ENCODE data around the gene CLIC5.
"Not testable (repeated sequence)": the region's sequence is repeated elsewhere in the genome, so short reads cannot be mapped to it uniquely, and the experiment has no call there.

CLIC5 gene

DNA sequence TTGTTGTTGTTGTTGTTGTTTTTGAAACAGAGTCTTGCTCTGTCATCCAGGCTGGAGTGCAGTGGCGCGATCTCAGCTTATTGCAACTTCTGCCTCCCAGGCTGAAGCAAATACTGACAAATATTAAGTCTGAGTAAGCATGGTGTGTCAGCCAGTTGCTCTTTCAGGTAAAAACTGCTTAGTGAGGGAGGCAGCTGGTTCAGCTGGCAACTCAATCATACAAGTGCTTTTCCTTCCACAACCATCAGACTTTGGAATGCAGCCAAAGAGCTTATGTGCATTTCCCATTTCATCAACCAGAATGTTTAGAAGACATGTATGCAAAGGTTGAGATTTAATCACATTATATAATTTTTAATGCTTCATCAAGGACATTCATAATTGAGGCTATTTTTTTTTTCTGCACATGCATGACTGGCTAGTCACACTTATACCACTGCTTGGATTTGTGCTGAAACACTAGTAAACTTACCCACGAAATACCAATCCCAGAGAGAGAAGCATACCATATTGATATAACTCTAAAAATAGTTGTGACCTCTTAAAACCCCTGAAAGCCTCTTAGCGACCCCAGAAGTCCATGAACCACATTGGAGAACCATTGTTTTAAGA lies 56.0 kb downstream of the CLIC5 start:
- DNase-seq = no peak

DNA sequence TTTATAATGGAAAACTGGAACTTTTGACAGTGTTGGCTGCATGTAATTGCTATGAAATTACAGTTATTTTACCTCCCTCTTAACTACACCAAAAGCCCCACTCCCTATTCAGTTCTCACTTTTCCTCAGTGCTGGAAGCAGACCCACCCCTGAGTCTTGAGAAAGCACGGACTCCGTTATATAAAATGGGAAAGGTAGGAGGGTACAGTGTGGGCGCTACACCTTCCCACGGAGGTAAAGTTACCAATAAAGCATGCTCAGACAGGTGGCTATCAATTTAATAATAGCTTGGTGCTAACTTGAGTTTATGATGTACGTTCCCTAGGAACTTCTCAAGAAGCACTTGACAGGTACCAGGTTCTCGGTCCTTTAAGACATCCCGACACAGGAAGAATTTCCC lies 59.0 kb downstream of the CLIC5 start:
- no peak for DNase-seq

DNA sequence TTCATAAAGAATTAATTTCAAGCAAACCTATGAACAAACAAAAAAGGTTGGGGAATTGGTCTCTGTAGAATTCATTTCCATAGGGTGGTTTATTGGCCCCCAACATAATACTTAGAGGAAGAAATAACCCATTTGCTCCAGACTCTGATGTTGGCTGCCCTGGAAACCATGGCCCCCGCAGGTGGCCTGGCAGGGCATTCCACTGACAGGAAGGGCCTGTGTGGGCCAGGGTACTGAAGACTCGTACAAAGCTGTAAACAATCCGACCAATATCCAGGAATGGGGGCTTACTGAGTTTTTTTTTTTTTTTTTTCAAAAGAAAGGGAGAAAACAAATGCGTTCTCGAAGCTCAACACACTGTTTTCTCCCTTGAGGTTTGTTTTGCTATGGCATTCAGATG lies 59.5 kb downstream of the CLIC5 start:
- DNase-seq = no peak

DNA sequence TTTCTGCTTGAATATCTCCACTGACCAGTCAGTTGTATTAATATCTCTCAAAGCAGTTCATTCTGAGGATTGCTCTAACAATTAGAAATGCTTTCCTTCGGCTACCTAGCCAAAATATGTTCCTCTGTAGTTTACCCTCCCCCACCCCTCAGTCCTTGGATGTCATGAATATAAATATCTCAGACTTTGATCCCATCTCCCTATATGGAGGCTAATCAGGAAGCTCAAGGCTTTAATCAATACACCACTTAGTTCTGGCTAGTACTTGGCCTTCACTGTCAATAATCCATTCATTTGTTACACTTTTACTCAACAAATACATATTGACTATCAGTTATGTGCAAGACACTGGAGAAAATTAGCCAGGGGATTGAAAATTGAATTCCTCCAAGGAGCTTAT lies 60.1 kb downstream of the CLIC5 start:
- no peak for DNase-seq

DNA sequence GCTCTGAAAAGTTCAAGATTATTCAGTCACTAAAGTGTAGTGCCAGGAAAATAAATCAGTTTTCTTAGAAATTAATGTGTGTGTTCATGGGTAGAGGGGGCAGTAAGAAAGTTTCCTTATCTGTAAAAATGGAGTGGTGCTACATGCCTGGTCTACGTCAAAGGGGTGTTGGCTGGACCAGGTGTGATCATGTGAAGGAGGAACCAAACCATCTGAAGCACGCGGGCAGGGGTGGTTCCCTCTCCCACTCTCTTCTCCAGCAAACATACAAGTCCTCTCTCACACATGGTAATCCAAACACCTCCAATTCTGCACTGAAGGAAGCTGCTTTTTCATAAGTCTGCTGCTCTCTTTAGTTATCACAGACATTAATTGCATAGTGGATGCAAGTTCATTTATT lies 63.1 kb downstream of the CLIC5 start:
- DNase-seq = no peak

DNA sequence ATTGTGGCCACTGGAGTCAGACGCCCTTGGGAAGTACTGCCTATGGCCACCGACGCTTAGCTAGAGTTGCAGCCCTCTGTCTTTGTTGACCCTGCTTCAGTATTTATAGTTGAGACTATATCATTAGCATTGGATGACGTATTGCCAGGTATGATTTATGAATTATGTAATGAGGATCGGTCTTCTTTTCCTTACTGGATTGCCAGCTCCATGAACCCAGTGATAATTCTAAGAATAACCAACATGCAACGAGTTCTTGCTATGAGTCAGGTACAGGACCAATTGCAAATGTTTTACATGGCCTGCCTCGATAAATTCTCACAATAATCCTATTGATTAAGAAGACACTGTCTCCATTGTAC lies 63.5 kb downstream of the CLIC5 start:
- DNase-seq = no peak

DNA sequence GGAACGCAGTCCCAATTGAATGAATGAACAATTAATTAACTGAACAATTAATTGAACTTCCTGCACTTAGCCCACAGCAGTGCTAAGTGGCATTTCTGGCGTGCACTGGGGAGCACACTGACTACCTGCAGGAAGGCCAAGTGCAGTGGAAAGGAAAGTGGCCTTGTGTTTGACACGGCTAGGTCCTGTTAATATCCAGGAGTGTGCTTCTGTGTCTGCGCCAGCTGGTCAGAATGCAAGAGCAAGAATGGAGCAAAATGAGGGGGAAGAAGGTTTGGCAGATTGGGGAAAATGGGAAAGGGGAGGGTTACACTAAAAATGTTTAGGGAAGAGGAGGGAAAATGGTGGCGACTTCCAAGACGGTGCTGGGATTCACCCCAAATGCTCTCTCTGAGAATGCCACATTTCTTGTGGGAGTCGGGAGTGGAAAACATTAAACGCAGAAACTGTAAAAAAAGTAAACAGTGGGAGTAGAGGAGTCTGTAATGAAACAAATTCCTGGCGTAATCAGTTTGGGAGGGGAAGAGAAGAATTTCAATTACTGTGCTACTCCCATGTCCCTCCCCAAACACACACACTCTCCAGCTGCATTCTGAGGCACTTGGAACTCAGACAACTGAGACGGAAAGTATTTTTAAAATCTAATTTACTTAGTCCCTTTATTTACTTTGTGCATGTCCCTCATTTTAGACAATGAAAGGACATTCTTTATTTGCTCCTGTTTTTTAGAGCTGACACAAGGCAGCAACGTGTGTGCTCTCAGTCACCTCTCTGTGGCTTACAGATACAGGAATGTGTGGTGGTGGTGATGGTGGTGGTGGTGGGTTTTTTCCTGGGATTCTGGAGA lies 64.1 kb downstream of the CLIC5 start:
- DNase-seq = no peak

DNA sequence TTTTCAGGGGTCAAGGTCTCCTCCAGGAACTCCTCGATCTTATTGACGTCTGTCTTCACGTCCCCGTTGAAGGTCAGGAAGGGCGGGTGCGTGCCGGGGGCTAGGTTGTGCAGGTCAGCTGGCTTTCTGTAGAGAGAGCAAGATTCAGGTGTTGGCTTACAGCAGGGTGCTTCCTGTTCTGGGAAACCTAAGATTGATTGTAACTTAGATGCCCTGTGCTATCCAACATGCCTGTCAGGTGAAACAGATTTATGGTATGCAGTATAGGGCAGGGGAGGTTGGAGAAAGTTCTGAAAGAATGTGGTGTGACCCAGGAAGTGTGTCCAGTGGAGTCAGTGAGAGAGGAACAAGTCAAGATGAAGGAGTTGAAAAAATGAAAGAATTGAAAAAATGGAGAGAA lies 66.4 kb downstream of the CLIC5 start:
- no peak for DNase-seq

DNA sequence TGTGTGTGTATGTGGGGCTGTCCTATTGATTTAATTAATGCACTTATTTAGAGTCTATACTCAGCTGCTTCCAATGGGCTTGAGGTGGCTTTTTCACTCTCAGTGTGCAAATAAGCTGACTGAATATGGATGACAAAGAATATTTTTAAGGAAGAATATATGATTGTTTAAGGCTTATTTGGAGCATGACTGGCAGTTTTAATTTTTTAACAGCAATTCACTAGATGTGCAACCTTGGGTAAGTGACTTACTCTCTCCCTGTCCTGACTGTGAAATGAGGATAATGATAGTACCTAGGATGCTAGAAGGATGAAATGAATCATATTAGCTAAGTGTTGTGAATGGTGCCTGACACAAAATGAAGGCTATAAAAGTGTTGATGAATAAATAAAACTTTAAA lies 67.9 kb downstream of the CLIC5 start:
- DNase-seq = no peak

DNA sequence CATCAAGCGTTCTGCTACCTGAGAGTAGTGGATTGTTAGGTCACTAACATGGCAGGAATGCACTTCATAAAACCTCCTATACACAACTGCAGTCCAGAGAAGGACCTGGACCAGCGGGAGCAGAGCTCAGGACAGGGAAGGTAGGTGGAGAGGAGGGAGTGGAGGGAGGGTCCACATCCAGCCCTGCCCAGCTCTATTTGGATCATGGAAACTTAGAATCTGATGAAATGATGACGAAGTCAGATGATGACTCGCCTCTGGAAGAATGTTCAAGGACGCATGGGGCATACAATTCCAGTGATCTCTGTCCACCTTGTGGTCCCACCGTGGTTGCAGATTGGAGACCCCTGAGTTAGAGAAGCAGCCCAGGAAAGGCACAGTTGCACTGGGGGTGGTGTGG lies 68.8 kb downstream of the CLIC5 start:
- DNase-seq = no peak

DNA sequence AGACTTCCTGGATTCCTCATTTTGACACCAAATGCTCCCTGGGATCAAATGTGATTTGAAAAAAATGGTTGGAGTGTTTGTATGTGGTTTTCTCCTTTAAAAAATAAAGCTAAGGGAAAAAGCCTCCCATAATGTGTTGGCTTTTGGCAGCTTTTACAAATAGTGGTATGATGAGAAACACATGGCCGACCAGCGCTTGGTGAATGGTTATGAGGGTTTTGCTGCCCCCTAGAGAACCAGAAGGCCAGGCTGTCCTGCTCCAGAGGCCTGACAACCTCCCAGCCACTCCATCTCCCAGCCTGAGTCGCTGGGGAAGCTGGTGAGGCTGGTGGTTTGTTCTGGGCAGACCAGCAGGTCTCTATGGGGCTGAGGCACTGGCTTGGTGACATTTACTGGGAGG lies 69.3 kb downstream of the CLIC5 start:
- no peak for DNase-seq

DNA sequence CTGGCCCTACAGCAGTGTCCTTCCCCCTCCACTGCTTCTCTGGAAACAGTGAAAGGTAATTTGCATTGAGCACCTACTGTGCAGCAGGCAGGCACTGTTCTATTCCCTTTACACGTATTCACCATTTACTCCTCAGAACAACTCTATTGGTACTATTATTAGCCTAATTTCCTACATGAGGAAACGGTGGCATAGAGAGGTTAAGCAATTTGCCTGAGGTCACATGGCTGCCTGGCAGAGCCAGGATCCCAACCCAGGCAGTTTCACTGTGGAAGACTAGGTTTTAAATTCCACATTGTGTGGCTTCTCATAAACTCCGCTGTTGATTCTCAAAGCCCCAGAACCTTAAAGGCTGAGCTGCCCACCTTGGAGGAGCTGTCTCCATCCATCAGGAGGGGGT lies 72.7 kb downstream of the CLIC5 start:
- peak; percentile 1 for DNase-seq

DNA sequence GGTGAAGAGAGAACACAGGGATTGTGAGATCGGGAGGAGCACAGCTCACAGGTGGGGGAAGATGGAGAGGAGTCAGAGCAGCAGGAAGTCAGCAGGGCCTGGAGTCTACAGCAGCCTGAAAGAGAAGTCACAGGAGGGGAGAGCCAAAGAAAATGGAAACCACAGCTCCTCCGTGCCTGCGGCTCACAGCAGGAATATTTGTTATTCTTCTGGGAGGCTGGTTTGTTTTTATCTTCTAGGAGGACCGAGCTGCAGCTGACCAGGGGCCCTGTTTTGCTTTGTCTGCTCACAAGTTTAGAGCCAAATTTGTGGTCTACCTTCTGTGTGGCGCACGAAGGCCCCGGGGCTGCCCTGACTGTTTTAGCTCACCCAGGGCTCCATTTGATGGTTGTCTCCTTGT lies 81.8 kb downstream of the CLIC5 start:
- no peak for DNase-seq

DNA sequence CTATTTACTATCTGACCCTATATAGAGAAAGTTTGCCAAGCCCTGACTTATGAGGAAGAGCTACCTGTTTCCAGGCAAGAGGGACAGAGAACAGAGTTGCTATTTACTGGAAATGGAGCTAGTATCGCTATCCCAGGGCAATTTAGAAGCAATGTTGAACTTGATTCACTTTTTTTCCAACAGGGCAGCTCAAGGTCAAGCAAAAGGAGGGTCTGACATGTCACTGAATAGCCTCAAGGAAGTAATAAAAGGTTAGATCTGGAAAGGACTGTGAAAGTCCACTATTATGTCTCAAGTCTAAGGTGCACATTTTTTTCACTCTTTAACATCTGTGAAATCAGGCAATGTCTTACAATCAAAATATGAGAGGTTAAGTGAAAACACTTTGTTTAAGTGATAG lies 84.4 kb downstream of the CLIC5 start:
- DNase-seq = no peak

DNA sequence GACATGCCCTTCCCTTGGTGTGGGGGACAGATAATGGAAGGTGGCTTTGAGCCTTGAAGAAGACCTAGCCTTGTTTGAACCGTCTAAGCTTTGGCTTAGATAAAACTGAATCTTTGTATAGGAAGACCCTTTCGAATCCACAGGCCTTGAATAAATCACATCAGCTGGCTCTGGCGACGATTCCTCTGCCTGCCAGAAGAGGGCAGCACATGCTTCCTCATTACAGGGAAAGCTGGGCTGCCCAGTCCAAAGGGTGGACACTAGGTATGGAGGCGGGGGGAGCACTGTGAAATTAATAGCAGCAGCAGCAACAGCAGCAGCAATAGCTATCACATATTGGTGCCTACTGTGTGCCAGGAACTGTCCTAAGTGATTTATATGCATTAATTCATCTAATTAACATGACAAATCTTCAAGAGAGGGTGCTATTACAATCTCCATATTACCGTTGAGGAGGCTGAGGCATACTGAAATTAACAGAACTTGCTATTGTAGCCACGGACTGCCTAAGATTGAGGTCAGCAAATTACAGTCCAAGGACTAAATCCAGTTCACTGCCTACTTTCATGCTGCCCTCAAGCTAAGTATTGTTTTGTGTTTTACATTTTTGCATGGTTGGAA lies 85.1 kb downstream of the CLIC5 start:
- DNase-seq = peak; percentile 59

DNA sequence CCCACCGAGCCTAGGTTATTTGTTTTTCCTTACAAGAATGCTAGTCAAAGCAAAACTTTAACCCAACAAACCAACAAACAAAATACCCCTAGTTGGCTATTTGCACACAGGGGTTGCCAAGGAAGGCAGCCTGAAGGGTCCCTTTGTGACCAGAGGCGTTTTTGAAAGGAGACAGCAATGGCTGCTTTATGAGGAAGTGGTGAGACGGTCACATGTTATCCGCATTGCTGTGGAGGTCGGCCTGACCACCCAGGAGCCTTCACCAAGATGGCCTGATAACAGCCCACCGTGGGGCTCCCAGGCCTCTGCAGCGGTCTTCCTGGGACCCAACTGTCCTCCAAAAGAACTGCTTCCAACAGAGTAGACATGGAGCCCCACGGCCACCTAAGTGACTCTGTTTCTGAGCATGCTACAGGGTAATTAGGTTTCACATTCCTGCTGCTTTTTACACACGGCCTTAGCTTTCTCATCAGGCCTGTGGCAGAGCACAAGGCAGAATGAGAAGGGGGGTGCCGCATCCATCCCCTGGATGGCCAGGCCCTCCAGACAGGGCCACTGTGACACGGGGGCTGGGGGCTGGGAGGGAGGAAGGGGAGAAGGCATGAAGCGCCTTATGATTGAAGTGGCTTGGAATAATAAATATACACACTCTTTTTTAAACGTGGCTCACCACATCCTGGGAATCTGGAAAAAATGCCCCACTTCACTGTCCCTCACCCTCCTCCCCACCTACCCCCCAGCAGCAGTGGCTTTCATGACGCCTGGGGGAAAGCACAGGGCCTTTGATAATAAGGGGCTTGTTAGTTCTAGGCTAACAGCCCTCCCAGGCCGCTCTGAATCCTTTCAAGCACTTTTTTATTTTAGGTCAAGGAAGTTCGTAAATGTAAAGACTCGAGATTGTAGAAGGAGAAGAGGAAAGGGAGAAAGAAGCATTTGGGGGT lies 86.0 kb downstream of the CLIC5 start:
- DNase-seq = no peak

DNA sequence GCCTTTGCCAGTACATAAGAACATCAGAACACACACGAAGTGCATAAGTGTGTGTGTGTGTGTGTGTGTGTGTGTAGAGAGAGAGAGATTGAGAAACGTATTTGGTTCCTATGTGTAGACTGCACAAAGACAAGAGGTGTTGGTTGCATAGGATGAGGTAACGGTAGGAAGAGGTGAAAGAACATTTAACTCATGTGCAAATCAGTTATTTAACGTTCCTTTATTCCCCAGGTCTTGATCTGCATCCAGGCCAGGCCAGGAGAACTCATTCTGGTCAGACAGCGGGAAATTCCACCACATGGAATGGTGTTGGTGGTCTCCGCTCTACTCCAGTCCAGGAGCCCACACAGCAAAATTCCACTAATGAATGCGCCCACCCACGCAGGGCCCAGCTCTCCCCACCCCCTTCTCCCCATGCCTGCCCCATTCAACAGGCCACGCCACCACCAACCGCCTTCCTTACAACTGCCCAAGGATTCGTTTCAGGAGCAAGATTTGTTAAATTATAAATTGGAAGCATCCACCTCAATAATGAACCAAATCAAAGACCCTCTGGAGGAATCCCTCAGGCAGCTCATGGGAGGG lies 86.8 kb downstream of the CLIC5 start:
- DNase-seq = no peak

DNA sequence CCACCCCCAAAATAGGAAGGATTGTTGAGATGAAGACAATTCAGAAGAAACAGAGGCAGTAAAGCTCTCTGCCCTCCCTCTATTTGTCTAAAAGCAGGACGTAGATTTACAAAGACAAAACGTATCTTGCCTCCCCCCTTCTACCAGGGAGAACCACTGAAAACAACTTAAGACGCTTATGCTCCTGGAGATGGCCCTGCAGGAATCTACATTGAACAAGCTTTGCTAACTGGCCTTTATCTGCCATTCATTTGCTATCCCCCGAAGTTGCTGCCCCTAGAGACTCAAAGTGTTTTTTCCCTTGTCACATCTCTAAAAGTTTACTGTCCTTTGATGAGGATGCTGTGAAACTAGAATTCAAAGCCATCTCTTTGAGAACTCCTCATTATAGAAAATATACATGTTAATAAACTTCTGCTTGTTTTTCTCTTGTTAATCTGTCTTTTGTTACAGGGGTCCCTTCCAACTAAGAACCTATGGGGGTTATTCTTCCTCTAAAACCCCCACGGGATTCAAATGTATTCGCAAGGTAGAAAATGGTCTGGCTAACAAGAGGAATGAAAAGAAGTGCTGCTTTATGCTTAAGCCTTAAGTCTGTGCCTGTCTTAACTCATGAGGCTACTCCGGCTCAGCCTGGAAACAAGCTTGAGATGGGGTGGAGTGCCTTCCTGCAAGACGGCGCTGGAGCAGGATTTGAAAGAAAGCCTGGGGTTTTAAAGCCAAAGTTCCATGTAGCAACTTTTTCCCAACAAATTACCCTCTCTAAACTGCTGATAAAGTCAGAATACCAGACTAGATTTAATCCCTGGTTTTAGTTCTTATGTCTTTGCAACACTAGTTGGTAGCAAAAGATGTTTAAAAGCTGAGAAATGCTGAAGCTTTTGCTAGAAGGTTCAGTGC lies 88.0 kb downstream of the CLIC5 start:
- no peak for DNase-seq

DNA sequence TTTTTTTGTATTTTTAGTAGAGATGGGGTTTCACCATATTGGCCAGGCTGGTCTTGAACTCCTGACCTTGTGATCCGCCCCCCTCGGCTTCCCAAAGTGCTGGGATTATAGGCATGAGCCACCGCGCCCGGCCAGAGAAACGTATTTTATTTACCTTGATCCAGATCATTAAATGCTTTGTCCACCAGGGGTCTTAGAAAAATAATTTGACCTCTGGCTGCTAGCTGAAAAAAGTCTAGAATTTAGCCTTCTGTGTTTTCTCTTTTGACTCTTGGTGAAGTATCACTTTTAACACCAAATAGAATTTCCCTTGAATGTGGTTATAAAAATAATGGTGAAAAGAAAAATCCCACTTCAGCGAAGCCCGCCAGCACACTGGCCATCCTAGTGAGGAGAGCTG lies 89.2 kb downstream of the CLIC5 start:
- not testable (repeated sequence) for DNase-seq

DNA sequence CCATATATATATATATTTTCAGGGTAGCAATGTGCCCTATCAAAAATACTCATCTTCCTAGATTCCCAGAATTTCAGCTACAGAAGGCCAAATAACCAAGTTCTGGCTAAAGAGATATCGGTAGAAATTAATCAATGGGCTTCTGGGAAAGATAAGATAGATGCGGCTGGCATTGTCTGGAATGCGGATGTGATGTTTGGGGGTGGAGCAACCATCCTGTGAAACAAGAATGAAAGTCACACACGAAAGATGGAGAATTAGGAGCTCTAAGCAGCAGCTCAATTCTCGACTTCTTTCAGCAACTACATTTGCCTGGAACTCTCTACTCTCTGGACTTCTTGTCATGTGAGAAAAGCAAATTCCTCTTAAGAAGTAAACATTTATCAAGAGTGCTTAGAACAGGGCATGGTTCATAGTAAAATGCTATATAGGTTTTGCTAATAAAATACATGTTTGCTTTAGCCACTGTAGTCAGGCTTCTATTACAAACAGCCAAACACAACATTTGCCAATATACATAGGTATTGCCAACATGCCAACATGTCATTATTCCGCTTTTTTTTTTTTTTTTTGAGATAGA lies 90.8 kb downstream of the CLIC5 start:
- no peak for DNase-seq

DNA sequence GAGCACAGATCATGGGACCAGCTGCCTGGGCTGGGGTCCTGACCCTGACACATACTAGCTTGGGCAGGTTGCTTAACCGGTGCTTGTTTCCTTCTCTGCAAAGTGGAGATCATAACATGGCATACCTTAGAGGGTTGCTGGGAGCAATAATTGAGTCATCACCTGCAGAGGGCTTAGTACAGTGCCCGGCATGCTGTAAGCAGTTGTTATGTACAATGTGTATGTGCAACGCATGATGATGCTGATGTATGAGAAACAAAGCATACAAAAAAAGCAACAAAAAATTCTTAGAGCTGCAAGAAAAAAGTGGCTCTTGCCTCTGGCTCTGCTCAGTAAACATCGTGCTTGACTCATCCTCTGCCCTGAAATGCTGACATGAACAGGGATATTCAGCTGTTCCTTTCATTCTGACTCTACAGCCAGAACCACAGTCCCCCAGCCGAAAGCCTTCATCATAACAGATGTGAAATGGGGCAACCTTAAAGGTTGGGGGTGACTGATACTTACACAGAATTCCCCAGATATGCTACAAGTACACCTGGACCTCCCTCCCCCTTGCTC lies 91.7 kb downstream of the CLIC5 start:
- DNase-seq = no peak

Measured in inflammatory macrophage treated with lipopolysaccharide for 4 hours (primary cell).